Hepatocyte (in vitro differentiated cells): Measurements from ENCODE around the gene PDE4D. TPM values are rescaled to one million over a fixed set of nuclear protein-coding genes. Genes with fewer than 3 reads are reported as not detected.

Source experiments
- DNase-seq: peaks from one replicate; pipeline ENCODE4 v3.0.0-alpha.2; 2016; ENCODE audit warnings: low spot score
- H2AFZ ChIP-seq: fragments of 200-600 bp; sonication (generic); 2 replicates; pipeline ENCODE4 v1.6.0; 2016; ENCODE audit warnings: antibody characterized with exemption, mild to moderate bottlenecking
- H3K27ac ChIP-seq: fragments of 200-600 bp; sonication (generic); 2 replicates; pipeline ENCODE4 v1.5.1; 2016; ENCODE audit warnings: mild to moderate bottlenecking
- H3K27me3 ChIP-seq: fragments of 200-600 bp; sonication (generic); 2 replicates; pipeline ENCODE4 v1.6.1; 2016
- H3K36me3 ChIP-seq: fragments of 200-600 bp; sonication (generic); replicated peaks from 2 replicates; pipeline ENCODE4 v1.5.1; 2016; ENCODE audit warnings: low read depth; ENCODE audit not compliant: insufficient read depth
- H3K4me1 ChIP-seq: fragments of 200-600 bp; sonication (generic); 2 replicates; pipeline ENCODE4 v1.5.1; 2016; ENCODE audit warnings: mild to moderate bottlenecking, moderate library complexity; ENCODE audit not compliant: insufficient read depth
- H3K4me2 ChIP-seq: fragments of 200-600 bp; sonication (generic); 2 replicates; pipeline ENCODE4 v1.6.0; 2016
- H3K4me3 ChIP-seq: fragments of 200-600 bp; sonication (generic); 2 replicates; pipeline ENCODE4 v1.5.1; 2016; ENCODE audit warnings: mild to moderate bottlenecking
- H3K79me2 ChIP-seq: fragments of 200-600 bp; sonication (generic); 2 replicates; pipeline ENCODE4 v1.6.0; 2017; ENCODE audit warnings: mild to moderate bottlenecking
- H3K9me2 ChIP-seq: fragments of 200-600 bp; sonication (generic); replicated peaks from 2 replicates; pipeline ENCODE4 v1.6.0; 2017; ENCODE audit warnings: mild to moderate bottlenecking; ENCODE audit not compliant: insufficient read depth
- H3K9me3 ChIP-seq: fragments of 200-600 bp; sonication (generic); 2 replicates; pipeline ENCODE4 v1.5.1; 2016; ENCODE audit warnings: low read depth, mild to moderate bottlenecking
- H4K20me1 ChIP-seq: fragments of 200-600 bp; sonication (generic); 2 replicates; pipeline ENCODE4 v1.6.0; 2016; ENCODE audit warnings: mild to moderate bottlenecking; ENCODE audit not compliant: insufficient read depth, poor library complexity, severe bottlenecking
- CTCF ChIP-seq: fragments of 200-600 bp; sonication (generic); IDR thresholded peaks from 2 replicates; pipeline ENCODE4 v1.5.1; 2016; ENCODE audit warnings: antibody characterized with exemption, mild to moderate bottlenecking; ENCODE audit not compliant: poor library complexity
- EZH2 ChIP-seq: fragments of 200-600 bp; sonication (generic); IDR thresholded peaks from 2 replicates; pipeline ENCODE4 v1.6.1; 2016; ENCODE audit warnings: antibody characterized with exemption, mild to moderate bottlenecking, borderline replicate concordance
- EZH2phosphoT487 ChIP-seq: fragments of 200-600 bp; sonication (generic); IDR thresholded peaks from one replicate; pipeline ENCODE4 v1.6.1; 2018; ENCODE audit warnings: antibody characterized with exemption, mild to moderate bottlenecking, low read depth, moderate library complexity; ENCODE audit not compliant: unreplicated experiment, severe bottlenecking
- WGBS: methylation state at CpG from one replicate; pipeline ENCODE4 v1.1.6; 2016; ENCODE audit warnings: low lambda C conversion rate; ENCODE audit errors: missing lambda C conversion rate; 5-methylcytosine and 5-hydroxymethylcytosine counted together
- polyA plus RNA-seq: library from polyadenylated mRNA; unstranded; fragments of >200 nt; fragmentation: Nextera tagmentation; extraction: Ambion mirVana; gene quantifications from 2 replicates; pipeline ENCODE4 v1.2.1, GENCODE V29; 2016
- total RNA-seq: library from RNA; depleted of rRNA; stranded (reverse); fragments of >200 nt; gene quantifications from 2 replicates; pipeline ENCODE4 v1.2.3, GENCODE V29; 2014

The PDE4D gene
- total and polyA plus RNA-seq, 2 experiments from 2014 or later, result 14.5 to 45.2 TPM

DNA sequence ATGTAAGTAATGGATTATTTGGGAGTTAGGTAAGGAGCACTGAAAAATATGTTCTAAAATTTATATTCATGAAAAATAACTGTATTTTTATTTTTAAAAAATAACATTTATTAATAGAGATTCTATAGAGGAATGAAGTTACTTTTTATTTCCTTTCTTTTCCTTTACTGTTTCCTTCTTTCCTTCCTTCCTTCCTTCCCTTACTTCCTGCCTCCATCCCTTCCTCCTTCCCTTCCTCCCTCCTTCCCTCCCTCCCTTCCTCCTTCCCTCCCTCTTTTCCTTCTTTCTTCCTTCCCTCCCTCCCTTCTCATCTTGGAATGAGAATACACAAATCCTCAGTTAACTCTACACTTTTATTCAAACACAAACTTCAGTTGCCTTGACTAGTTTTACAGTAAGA, 750.6 kb downstream of the PDE4D start:
- Histone ChIP-seq H3K79me2 (no peaks in the 10 kb centered on the region), H4K20me1 (no peaks in the 10 kb centered on the region), H3K27ac (no peak overlapping the region), H3K9me3 (no peaks in the 10 kb centered on the region), H3K4me2 (no peak overlapping the region), H3K36me3 (no peaks in the 10 kb centered on the region), H3K27me3 (no peaks in the 10 kb centered on the region), H3K9me2 (no peaks in the 10 kb centered on the region), H3K4me3 (no peak overlapping the region), H3K4me1 (no peaks in the 10 kb centered on the region), H2AFZ (no peak overlapping the region)
- TF ChIP-seq EZH2phosphoT487 (no peak), CTCF (no peak), EZH2 (no peak)
- no peak for DNase-seq

DNA sequence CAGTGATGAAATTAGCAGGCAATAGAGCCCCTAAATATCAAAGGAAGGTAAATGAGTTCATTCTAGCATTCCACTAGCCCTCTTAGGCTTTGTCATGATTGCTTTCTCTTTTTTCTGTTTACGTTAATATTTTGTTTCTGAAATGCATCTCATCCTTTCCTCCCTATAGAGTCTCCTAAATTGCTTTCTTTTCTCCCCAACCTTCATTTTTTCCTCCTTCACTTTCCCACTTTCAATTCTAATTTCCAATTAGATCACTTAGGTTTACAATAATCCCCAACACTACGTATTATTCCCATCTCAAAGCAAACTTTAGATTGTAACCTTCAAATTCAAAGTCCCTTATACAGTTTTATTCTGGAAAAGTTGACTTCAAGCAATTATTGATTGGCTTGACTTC, 751.4 kb downstream of the PDE4D start:
- Histone ChIP-seq H3K36me3 (no peaks in the 10 kb centered on the region), H4K20me1 (no peaks in the 10 kb centered on the region), H3K27me3 (no peaks in the 10 kb centered on the region), H3K27ac (no peak overlapping the region), H3K9me3 (no peaks in the 10 kb centered on the region), H3K9me2 (no peaks in the 10 kb centered on the region), H3K4me1 (no peaks in the 10 kb centered on the region), H3K4me3 (no peak overlapping the region), H3K79me2 (no peaks in the 10 kb centered on the region), H2AFZ (no peak overlapping the region), H3K4me2 (no peak overlapping the region)
- WGBS, result 99% methylated on average over 2 of the region's 2 CpGs
- no peak for DNase-seq
- TF ChIP-seq EZH2 (no peak), EZH2phosphoT487 (no peak), CTCF (no peak)

DNA sequence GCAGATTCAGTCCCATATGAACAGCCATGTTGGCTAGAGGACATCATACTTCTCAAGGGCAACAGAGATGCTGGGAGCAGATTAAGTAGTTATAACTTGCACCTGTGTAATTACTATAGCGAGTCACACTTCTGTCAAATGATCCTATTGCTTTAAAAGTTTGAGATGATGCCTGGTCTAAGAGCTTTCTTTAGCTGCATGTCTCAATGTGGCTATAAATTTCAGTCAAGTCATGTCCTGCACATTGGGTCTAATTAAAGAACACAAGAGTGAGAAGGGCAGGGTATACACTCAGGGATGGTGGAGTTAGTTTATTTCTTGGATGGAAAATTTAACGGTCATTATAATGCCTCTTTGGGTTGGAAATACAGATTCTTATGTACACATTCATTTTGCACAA, 753.4 kb downstream of the PDE4D start:
- Histone ChIP-seq H3K4me3 (no peak overlapping the region), H4K20me1 (no peaks in the 10 kb centered on the region), H3K27me3 (no peaks in the 10 kb centered on the region), H3K36me3 (no peaks in the 10 kb centered on the region), H3K9me3 (no peaks in the 10 kb centered on the region), H3K79me2 (no peaks in the 10 kb centered on the region), H3K4me2 (no peak overlapping the region), H2AFZ (no peak overlapping the region), H3K27ac (no peak overlapping the region), H3K4me1 (no peaks in the 10 kb centered on the region), H3K9me2 (no peaks in the 10 kb centered on the region)
- whole genome bisulfite sequencing, result 92% methylated on average over 2 of the region's 2 CpGs
- DNase-seq, result no peak
- no peak for TF ChIP-seq EZH2
- TF ChIP-seq CTCF, result no peak
- no peak for TF ChIP-seq EZH2phosphoT487

GRCh38 chr5:59139695-59140094, 753.8 kb downstream of the PDE4D start:
- no peaks in the 10 kb centered on the region for H3K4me1 ChIP-seq
- H3K36me3 ChIP-seq, result no peaks in the 10 kb centered on the region
- H4K20me1 ChIP-seq, result no peaks in the 10 kb centered on the region
- no peaks in the 10 kb centered on the region for H3K9me2 ChIP-seq
- no peak overlapping the region for H2AFZ ChIP-seq
- H3K4me2 ChIP-seq, result no peak overlapping the region
- no peaks in the 10 kb centered on the region for H3K9me3 ChIP-seq
- H3K4me3 ChIP-seq, result no peak overlapping the region
- no peaks in the 10 kb centered on the region for H3K27me3 ChIP-seq
- DNase-seq, result no peak
- WGBS, result 96% methylated on average over 1 of the region's 1 CpG
- no peaks in the 10 kb centered on the region for H3K79me2 ChIP-seq
- no peak for TF ChIP-seq CTCF
- no peak for TF ChIP-seq EZH2phosphoT487
- TF ChIP-seq EZH2, result no peak
- H3K27ac ChIP-seq, result no peak overlapping the region
